Panc1 (cell line): Measurements from ENCODE around the gene RAI14. TPM values are rescaled to one million over a fixed set of nuclear protein-coding genes. Genes with fewer than 3 reads are reported as not detected.

Experiments used
- ATAC-seq: fragments of 200-7000 bp; cut with Tn5 transposase; 2 replicates; pipeline ENCODE4 v1.9.1; 2020; ENCODE audit warnings: mild to moderate bottlenecking, moderate library complexity
- Bru-seq: library from RNA; stranded (reverse); fragments of 400-500 nt; gene quantifications from one replicate; lab custom pipeline; 2021; lab: Mats Ljungman, UMichigan
- BruChase-seq, 2 experiments: library from RNA; stranded (reverse); fragments of 400-500 nt; gene quantifications; one replicate each; lab custom pipeline; 2021; lab: Mats Ljungman, UMichigan
- BruUV-seq: library from RNA; stranded (reverse); fragments of 400-500 nt; replicated peaks from 2 replicates; lab custom pipeline; 2021; lab: Mats Ljungman, UMichigan
- CTCF ChIA-PET: fragments of 300-600 bp; sonication (Branson Sonifier 250); formaldehyde crosslinking; loops from one replicate; lab custom pipeline; 2022; ENCODE audit warnings: antibody characterized with exemption; lab: Charles Lee
- POLR2A ChIA-PET: fragments of 300-600 bp; sonication (Branson Sonifier 250); formaldehyde crosslinking; loops from one replicate; lab custom pipeline; 2022; ENCODE audit warnings: antibody characterized with exemption; lab: Charles Lee
- DNase-seq: peaks from one replicate; pipeline ENCODE4 v3.0.0-alpha.2; 2010; ENCODE audit warnings: low read depth, low spot score
- H3K27ac ChIP-seq: 2 replicates; pipeline ENCODE4 v1.5.1; 2011; ENCODE audit warnings: mild to moderate bottlenecking, low read length, inconsistent platforms
- H3K27me3 ChIP-seq: fragments of 200-500 bp; sonication (Bioruptor generic); 2 replicates; pipeline ENCODE4 v1.6.0; 2014; ENCODE audit warnings: low read length, inconsistent platforms; ENCODE audit not compliant: control insufficient read depth, insufficient read depth
- H3K36me3 ChIP-seq: fragments of 200-500 bp; sonication (Bioruptor generic); 2 replicates; pipeline ENCODE4 v1.5.1; 2014; ENCODE audit warnings: inconsistent platforms, mild to moderate bottlenecking, low read length, moderate library complexity; ENCODE audit not compliant: control insufficient read depth, insufficient read depth
- H3K4me1 ChIP-seq: 2 replicates; pipeline ENCODE4 v1.5.1; 2011; ENCODE audit warnings: inconsistent platforms, mild to moderate bottlenecking, low read length, moderate library complexity; ENCODE audit not compliant: control insufficient read depth, insufficient read depth
- H3K4me3 ChIP-seq, 2 experiments: 2 replicates each; pipeline ENCODE4 v1.5.1; 2011 to 2012; ENCODE audit warnings: low read depth in 2 of 2, low read length in 2 of 2, mild to moderate bottlenecking in 2 of 2, inconsistent platforms in 1 of 2, moderate library complexity in 1 of 2
- H3K9me3 ChIP-seq: fragments of 200-500 bp; sonication (Bioruptor generic); 2 replicates; pipeline ENCODE4 v1.5.1; 2014; ENCODE audit warnings: low read depth, mild to moderate bottlenecking, inconsistent platforms, low read length, moderate library complexity; ENCODE audit not compliant: control insufficient read depth, insufficient read depth
- POLR2AphosphoS5 ChIP-seq: IDR thresholded peaks from 2 replicates; pipeline ENCODE4 v1.6.1; 2012; ENCODE audit warnings: mild to moderate bottlenecking, low read depth, low read length, moderate library complexity
- SIN3A ChIP-seq: IDR thresholded peaks from 2 replicates; pipeline ENCODE4 v1.6.1; 2012; ENCODE audit warnings: low read depth, mild to moderate bottlenecking, low read length, moderate library complexity, borderline replicate concordance; ENCODE audit not compliant: insufficient read depth
- TCF7L2 ChIP-seq: IDR thresholded peaks from 2 replicates; pipeline ENCODE4 v1.6.1; 2011; ENCODE audit warnings: mild to moderate bottlenecking, low read depth, low read length, inconsistent platforms
- in situ Hi-C: cut with HindIII; loops from 2 replicates; pipeline ENCODE4 v1.10.0; 2016; ENCODE audit warnings: low sequenced_read_pairs, low pct_unique_long_range_greater_than_20kb
- intact Hi-C: fragments of 100-400 bp; cut with micrococcal nuclease; formaldehyde crosslinking; loops from one replicate; pipeline ENCODE4 v1.10.0; 2022; ENCODE audit not compliant: unreplicated experiment
- long read RNA-seq: library from polyadenylated mRNA; unstranded; transcript quantifications from one replicate; pipeline ENCODE4 v2.0.0, GENCODE V29; 2021; ENCODE audit not compliant: unreplicated experiment
- polyA plus RNA-seq: library from polyadenylated mRNA; unstranded; fragments of >200 nt; gene quantifications from one replicate; pipeline ENCODE4 v1.2.1, GENCODE V29; 2012; ENCODE audit warnings: missing spikeins; ENCODE audit not compliant: insufficient read length
- total RNA-seq: library from RNA; stranded (reverse); gene quantifications from one replicate; pipeline ENCODE4 v1.2.1, GENCODE V29; 2021; ENCODE audit not compliant: unreplicated experiment
- TF ChIP-seq, protein P1 (sequence below): fragments of 450-650 bp; IDR thresholded peaks from 2 replicates; pipeline ENCODE4 v1.5.1; 2017; ENCODE audit warnings: mild to moderate bottlenecking
- TF ChIP-seq, protein P2 (sequence below), 2 experiments: IDR thresholded peaks; 2 replicates each; pipeline ENCODE4 v1.6.1; 2011 to 2012; ENCODE audit warnings: low read depth in 2 of 2, control low read depth in 1 of 2, low read length in 1 of 2, mild to moderate bottlenecking in 1 of 2, moderate library complexity in 1 of 2; ENCODE audit not compliant: insufficient read depth in 1 of 2

The RAI14 gene
- total RNA-seq (18.5 TPM), Bru-seq, nascent RNA (percentile 53 among the genes with signal in this experiment), BruChase-seq, experiment 1, labeled RNA remaining after a 2-hour chase (percentile 49 among the genes with signal in this experiment), BruChase-seq, experiment 2, labeled RNA remaining after a 6-hour chase (percentile 55 among the genes with signal in this experiment)
- 6.9 TPM for polyA plus RNA-seq
- long read RNA-seq, full-length matches to known transcripts = 18 of 28 reads
- long read RNA-seq, partial matches to known transcripts = 7 of 28 reads
- long read RNA-seq, other reads (novel, unspliced or antisense) = 3 of 28 reads

DNA sequence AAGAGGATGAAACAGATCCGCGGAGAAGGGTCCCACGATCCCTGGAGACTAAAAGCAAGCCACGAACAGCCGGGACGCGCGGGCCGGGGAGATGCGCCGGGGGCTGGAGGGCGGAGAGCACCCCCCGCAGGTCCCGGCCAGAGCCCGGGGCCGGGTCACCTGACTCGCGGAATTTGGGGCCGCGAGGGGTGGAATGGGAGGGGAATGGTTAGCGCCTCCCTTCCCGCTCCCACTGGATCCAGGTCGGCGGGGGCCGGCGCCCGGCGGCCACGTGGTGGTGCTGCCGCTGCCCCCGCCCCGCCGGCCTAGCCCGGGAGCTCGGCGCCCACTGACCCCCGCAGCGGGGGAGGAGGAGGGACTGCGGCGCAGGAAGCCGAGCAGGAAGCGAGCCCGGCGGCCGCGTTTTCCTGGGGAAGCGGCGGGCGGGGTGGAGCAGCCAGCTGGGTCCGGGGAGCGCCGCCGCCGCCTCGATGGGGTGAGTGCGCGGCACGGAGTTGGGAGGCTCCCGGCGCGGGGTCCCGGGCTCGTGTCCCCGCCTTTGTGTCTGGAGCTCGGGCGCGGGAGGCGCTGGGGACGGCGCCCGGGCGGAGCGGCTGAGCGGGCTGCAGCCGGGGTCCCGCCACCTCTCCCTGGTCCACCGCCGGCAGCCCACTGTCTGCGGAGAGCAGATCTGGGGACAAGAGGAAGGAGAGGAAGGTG is at the start of gene RAI14:
Gene RAI14 (plus strand): TSS at position 328 of the 699 bp plus-strand sequence. CDS start 30,592 bp downstream, outside the sequence.
- in situ Hi-C loops = no loop called here
- TF ChIP-seq TCF7L2 = no peak
- no peak for TF ChIP-seq POLR2AphosphoS5
- no peak for TF ChIP-seq SIN3A
- TF ChIP-seq, protein P1, sequence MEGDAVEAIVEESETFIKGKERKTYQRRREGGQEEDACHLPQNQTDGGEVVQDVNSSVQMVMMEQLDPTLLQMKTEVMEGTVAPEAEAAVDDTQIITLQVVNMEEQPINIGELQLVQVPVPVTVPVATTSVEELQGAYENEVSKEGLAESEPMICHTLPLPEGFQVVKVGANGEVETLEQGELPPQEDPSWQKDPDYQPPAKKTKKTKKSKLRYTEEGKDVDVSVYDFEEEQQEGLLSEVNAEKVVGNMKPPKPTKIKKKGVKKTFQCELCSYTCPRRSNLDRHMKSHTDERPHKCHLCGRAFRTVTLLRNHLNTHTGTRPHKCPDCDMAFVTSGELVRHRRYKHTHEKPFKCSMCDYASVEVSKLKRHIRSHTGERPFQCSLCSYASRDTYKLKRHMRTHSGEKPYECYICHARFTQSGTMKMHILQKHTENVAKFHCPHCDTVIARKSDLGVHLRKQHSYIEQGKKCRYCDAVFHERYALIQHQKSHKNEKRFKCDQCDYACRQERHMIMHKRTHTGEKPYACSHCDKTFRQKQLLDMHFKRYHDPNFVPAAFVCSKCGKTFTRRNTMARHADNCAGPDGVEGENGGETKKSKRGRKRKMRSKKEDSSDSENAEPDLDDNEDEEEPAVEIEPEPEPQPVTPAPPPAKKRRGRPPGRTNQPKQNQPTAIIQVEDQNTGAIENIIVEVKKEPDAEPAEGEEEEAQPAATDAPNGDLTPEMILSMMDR = peak; percentile 40
- TF ChIP-seq, protein P2, sequence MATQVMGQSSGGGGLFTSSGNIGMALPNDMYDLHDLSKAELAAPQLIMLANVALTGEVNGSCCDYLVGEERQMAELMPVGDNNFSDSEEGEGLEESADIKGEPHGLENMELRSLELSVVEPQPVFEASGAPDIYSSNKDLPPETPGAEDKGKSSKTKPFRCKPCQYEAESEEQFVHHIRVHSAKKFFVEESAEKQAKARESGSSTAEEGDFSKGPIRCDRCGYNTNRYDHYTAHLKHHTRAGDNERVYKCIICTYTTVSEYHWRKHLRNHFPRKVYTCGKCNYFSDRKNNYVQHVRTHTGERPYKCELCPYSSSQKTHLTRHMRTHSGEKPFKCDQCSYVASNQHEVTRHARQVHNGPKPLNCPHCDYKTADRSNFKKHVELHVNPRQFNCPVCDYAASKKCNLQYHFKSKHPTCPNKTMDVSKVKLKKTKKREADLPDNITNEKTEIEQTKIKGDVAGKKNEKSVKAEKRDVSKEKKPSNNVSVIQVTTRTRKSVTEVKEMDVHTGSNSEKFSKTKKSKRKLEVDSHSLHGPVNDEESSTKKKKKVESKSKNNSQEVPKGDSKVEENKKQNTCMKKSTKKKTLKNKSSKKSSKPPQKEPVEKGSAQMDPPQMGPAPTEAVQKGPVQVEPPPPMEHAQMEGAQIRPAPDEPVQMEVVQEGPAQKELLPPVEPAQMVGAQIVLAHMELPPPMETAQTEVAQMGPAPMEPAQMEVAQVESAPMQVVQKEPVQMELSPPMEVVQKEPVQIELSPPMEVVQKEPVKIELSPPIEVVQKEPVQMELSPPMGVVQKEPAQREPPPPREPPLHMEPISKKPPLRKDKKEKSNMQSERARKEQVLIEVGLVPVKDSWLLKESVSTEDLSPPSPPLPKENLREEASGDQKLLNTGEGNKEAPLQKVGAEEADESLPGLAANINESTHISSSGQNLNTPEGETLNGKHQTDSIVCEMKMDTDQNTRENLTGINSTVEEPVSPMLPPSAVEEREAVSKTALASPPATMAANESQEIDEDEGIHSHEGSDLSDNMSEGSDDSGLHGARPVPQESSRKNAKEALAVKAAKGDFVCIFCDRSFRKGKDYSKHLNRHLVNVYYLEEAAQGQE (IDR thresholded peaks at IDR 0.05; ENCODE audit: insufficient read depth in 1 of 2, low read depth in 2 of 2, low read length in 1 of 2) = no peak
- peaks cover 24% of the 10 kb centered on the region for H3K27me3 ChIP-seq
- BruUV-seq = no TSS peak
- H3K4me3 ChIP-seq = peak within 1 kb of the TSS; percentile 56 to 76
- no peak for DNase-seq
- no peaks in the 10 kb centered on the region; the same call in 1 of the 2 replicates for H3K36me3 ChIP-seq
- ChIA-PET CTCF (no interaction called here), POLR2A (no interaction called here)
- no peaks in the 10 kb centered on the region for H3K9me3 ChIP-seq
- intact Hi-C loops = loop anchor here (10.0 kb wide), 1 partner anchor 239 kb away; no protein-coding TSS in a partner anchor
- peaks cover 8% of the 10 kb centered on the region; the same call in 1 of the 2 replicates for H3K4me1 ChIP-seq
- no peak within 1 kb of the TSS for H3K27ac ChIP-seq
- peak; percentile 85 for ATAC-seq

DNA sequence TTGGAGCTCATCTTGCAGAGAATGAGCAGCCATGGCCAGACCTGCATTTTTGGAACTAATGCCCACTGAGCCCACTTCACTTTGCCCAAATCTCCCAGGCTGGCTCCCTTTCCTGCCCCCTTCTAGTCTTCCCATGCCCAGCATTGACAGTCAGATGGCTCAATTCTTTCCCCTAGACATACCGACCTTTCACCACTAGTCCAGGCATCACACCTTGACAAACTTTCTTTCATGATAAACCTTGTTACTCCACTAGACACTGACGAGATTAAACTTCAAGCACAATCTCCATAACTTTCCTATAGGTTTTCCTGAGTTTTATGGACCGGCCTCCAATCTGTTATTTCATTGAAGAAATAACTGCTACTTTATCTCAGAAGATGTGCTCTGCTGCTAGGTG is 47.8 kb upstream of the RAI14 start:
- Histone ChIP-seq H3K4me3 (no peak overlapping the region), H3K4me1 (peaks cover 9% of the 10 kb centered on the region; the same call in 1 of the 2 replicates), H3K27me3 (no peaks in the 10 kb centered on the region), H3K36me3 (no peaks in the 10 kb centered on the region), H3K27ac (no peak overlapping the region), H3K9me3 (no peaks in the 10 kb centered on the region)
- BruUV-seq = no TSS peak
- in situ Hi-C loops = no loop called here
- TF ChIP-seq, protein P2 (IDR thresholded peaks at IDR 0.05; ENCODE audit: insufficient read depth in 1 of 2, low read depth in 2 of 2, low read length in 1 of 2) = no peak
- TF ChIP-seq, protein P1 = no peak
- TF ChIP-seq TCF7L2 = no peak
- no peak for TF ChIP-seq POLR2AphosphoS5
- no peak for TF ChIP-seq SIN3A
- DNase-seq = no peak
- POLR2A ChIA-PET = no interaction called here
- intact Hi-C loops = no loop called here
- ATAC-seq = peak; percentile 48; the same call in 1 of the 2 replicates
- CTCF ChIA-PET = no interaction called here
